KMS-11 (cell line): ENCODE data around the gene DNTTIP2.

Source experiments
- H2AFZ ChIP-seq: fragments of 200-600 bp; sonication (generic); 2 replicates; pipeline ENCODE4 v1.6.1; 2016; ENCODE audit warnings: antibody characterized with exemption, mixed run types, low read depth
- H3K27ac ChIP-seq: fragments of 200-600 bp; sonication (generic); 2 replicates; pipeline ENCODE4 v1.6.1; 2016; ENCODE audit warnings: mild to moderate bottlenecking, mixed run types
- H3K27me3 ChIP-seq: fragments of 200-600 bp; sonication (generic); 2 replicates; pipeline ENCODE4 v1.6.1; 2017; ENCODE audit warnings: mild to moderate bottlenecking, low read depth, mixed run types, moderate library complexity; ENCODE audit not compliant: insufficient read depth
- H3K36me3 ChIP-seq: fragments of 200-600 bp; sonication (generic); 2 replicates; pipeline ENCODE4 v1.6.1; 2017; ENCODE audit warnings: mild to moderate bottlenecking, mixed run types; ENCODE audit not compliant: insufficient read depth
- H3K4me1 ChIP-seq: fragments of 200-600 bp; sonication (generic); 2 replicates; pipeline ENCODE4 v1.6.1; 2016; ENCODE audit warnings: mild to moderate bottlenecking, low read depth, mixed run types; ENCODE audit not compliant: poor library complexity, severe bottlenecking
- H3K4me2 ChIP-seq: fragments of 200-600 bp; sonication (generic); 2 replicates; pipeline ENCODE4 v1.7.0; 2016; ENCODE audit warnings: mild to moderate bottlenecking, mixed run types
- H3K4me3 ChIP-seq: fragments of 200-600 bp; sonication (generic); IDR thresholded peaks from 2 replicates; pipeline ENCODE4 v1.6.1; 2017; ENCODE audit warnings: low read depth, low read length, mixed read lengths; ENCODE audit not compliant: insufficient read depth
- H3K79me2 ChIP-seq: fragments of 200-600 bp; sonication (generic); 2 replicates; pipeline ENCODE4 v1.6.1; 2016; ENCODE audit warnings: low read depth, mixed run types; ENCODE audit not compliant: insufficient read depth
- H3K9ac ChIP-seq: fragments of 200-600 bp; sonication (generic); 2 replicates; pipeline ENCODE4 v1.6.1; 2016; ENCODE audit warnings: mild to moderate bottlenecking, mixed run types
- H4K20me1 ChIP-seq: fragments of 200-600 bp; sonication (generic); 2 replicates; pipeline ENCODE4 v1.6.1; 2016; ENCODE audit warnings: mild to moderate bottlenecking, mixed run types; ENCODE audit not compliant: insufficient read depth
- CTCF ChIP-seq: fragments of 200-600 bp; sonication (generic); conservative IDR thresholded peaks from 2 replicates; pipeline ENCODE4 v1.6.1; 2017; ENCODE audit warnings: low read depth, mild to moderate bottlenecking, antibody characterized with exemption, low read length, moderate library complexity, mixed read lengths

The DNTTIP2 gene

GRCh38 chr1:93880731-93881130 lies 1.7 kb upstream of the DNTTIP2 start:
- H2AFZ ChIP-seq, result no peak overlapping the region
- H3K4me3 ChIP-seq, result no peak overlapping the region
- no peaks in the 10 kb centered on the region for H4K20me1 ChIP-seq
- peaks cover 30% of the 10 kb centered on the region for H3K79me2 ChIP-seq
- H3K27me3 ChIP-seq, result no peaks in the 10 kb centered on the region
- H3K4me1 ChIP-seq, result peaks cover 25% of the 10 kb centered on the region
- H3K36me3 ChIP-seq, result no peaks in the 10 kb centered on the region
- no peak overlapping the region for H3K4me2 ChIP-seq
- no peak overlapping the region for H3K9ac ChIP-seq
- TF ChIP-seq CTCF, result no peak
- no peak overlapping the region for H3K27ac ChIP-seq

GRCh38 chr1:93878501-93878888 lies 511 bp downstream of the DNTTIP2 start:
- Histone ChIP-seq H3K36me3 (no peaks in the 10 kb centered on the region), H3K79me2 (peaks cover 30% of the 10 kb centered on the region), H3K4me2 (peak overlapping the region; percentile 88), H3K9ac (peak overlapping the region; percentile 90), H3K4me1 (peaks cover 25% of the 10 kb centered on the region), H4K20me1 (no peaks in the 10 kb centered on the region), H3K4me3 (no peak overlapping the region), H3K27ac (peak overlapping the region; percentile 85), H3K27me3 (no peaks in the 10 kb centered on the region), H2AFZ (peak overlapping the region; percentile 86)
- TF ChIP-seq CTCF, result no peak

- H3K4me3 ChIP-seq, result no peak overlapping the region
- H3K79me2 ChIP-seq, result peaks cover 30% of the 10 kb centered on the region
- H3K27me3 ChIP-seq, result no peaks in the 10 kb centered on the region
- no peak for TF ChIP-seq CTCF
- no peak overlapping the region for H2AFZ ChIP-seq
- H3K36me3 ChIP-seq, result no peaks in the 10 kb centered on the region
- H3K27ac ChIP-seq, result no peak overlapping the region
- H4K20me1 ChIP-seq, result no peaks in the 10 kb centered on the region
- peak overlapping the region; percentile 88 for H3K4me2 ChIP-seq
- no peak overlapping the region; the same call in 1 of the 2 replicates for H3K9ac ChIP-seq
- peaks cover 25% of the 10 kb centered on the region for H3K4me1 ChIP-seq
These were observed 1.5 kb downstream of the DNTTIP2 start for GRCh38 chr1:93877529-93877928.

- Histone ChIP-seq H3K79me2 (peaks cover 30% of the 10 kb centered on the region), H3K4me3 (no peak overlapping the region), H3K27ac (no peak overlapping the region), H3K4me1 (peaks cover 25% of the 10 kb centered on the region), H4K20me1 (no peaks in the 10 kb centered on the region), H3K36me3 (no peaks in the 10 kb centered on the region), H3K27me3 (no peaks in the 10 kb centered on the region), H2AFZ (no peak overlapping the region), H3K4me2 (peak overlapping the region; percentile 60), H3K9ac (no peak overlapping the region)
- TF ChIP-seq CTCF, result no peak
These were observed 2.8 kb downstream of the DNTTIP2 start for GRCh38 chr1:93876244-93876643.
